AG08396 (cell line): Measurements from ENCODE around the gene PDLIM1.

Experiments
- DNase-seq: peaks from one replicate; pipeline ENCODE4 v3.0.0; 2012; ENCODE audit warnings: low spot score, mixed read lengths

Gene PDLIM1

GRCh38 chr10:95314192-95314918, 23.6 kb upstream of the PDLIM1 start:
- DNase-seq: no peak

- DNase-seq: no peak
These were observed 22.2 kb upstream of the PDLIM1 start for GRCh38 chr10:95312986-95313495.

GRCh38 chr10:95312257-95312656, 21.5 kb upstream of the PDLIM1 start:
- DNase-seq: no peak

GRCh38 chr10:95309958-95310357, 19.2 kb upstream of the PDLIM1 start:
- DNase-seq: no peak

- peak; percentile 73 for DNase-seq
These were observed 17.8 kb upstream of the PDLIM1 start for GRCh38 chr10:95308389-95309302.

GRCh38 chr10:95306851-95307250, 16.0 kb upstream of the PDLIM1 start:
- no peak for DNase-seq

- no peak for DNase-seq
These were observed 15.5 kb upstream of the PDLIM1 start for GRCh38 chr10:95306318-95306650.

- DNase-seq: no peak
These were observed 15.0 kb upstream of the PDLIM1 start for GRCh38 chr10:95305606-95306317.

GRCh38 chr10:95304976-95305375, 14.2 kb upstream of the PDLIM1 start:
- DNase-seq: no peak

GRCh38 chr10:95304463-95304862, 13.7 kb upstream of the PDLIM1 start:
- no peak for DNase-seq

GRCh38 chr10:95303950-95304349, 13.1 kb upstream of the PDLIM1 start:
- no peak for DNase-seq

- no peak for DNase-seq
These were observed 12.7 kb upstream of the PDLIM1 start for GRCh38 chr10:95303535-95303934.

- DNase-seq: no peak
These were observed 9.3 kb upstream of the PDLIM1 start for GRCh38 chr10:95300022-95300539.

GRCh38 chr10:95297402-95297801, 6.6 kb upstream of the PDLIM1 start:
- no peak for DNase-seq

- DNase-seq: no peak
These were observed 6.0 kb upstream of the PDLIM1 start for GRCh38 chr10:95296764-95297163.

- peak; percentile 57 for DNase-seq
These were observed 4.4 kb upstream of the PDLIM1 start for GRCh38 chr10:95295031-95295755.

GRCh38 chr10:95293631-95294030, 2.8 kb upstream of the PDLIM1 start:
- no peak for DNase-seq

- no peak for DNase-seq
These were observed 699 bp upstream of the PDLIM1 start for GRCh38 chr10:95291365-95292039.

- peak; percentile 41 for DNase-seq
These were observed 832 bp downstream of the PDLIM1 start for GRCh38 chr10:95289921-95290421.

- peak; percentile 59 for DNase-seq
These were observed 1.5 kb downstream of the PDLIM1 start for GRCh38 chr10:95289003-95289920.
